Neural cell (in vitro differentiated cells): ENCODE results near the gene DUOX1. TPM values are rescaled to one million over a fixed set of nuclear protein-coding genes. Genes with fewer than 3 reads are reported as not detected.

Experiments
- H2AFZ ChIP-seq: fragments of 200-600, 300-800 bp; sonication (generic), shearing (Covaris generic); 2 replicates; pipeline ENCODE4 v1.6.0; 2014; ENCODE audit warnings: low read depth, mild to moderate bottlenecking, antibody characterized with exemption, low read length, moderate library complexity
- H3F3A ChIP-seq: fragments of 200-600 bp; shearing (Covaris generic); 2 replicates; pipeline ENCODE4 v1.6.1; 2016; ENCODE audit warnings: mild to moderate bottlenecking, moderate library complexity, mixed read lengths, antibody characterized with exemption, low read length; ENCODE audit not compliant: insufficient read depth, poor library complexity, severe bottlenecking
- H3K27ac ChIP-seq: fragments of 200-600, 300-800 bp; sonication (generic), shearing (Covaris generic); 2 replicates; pipeline ENCODE4 v1.5.1; 2014; ENCODE audit warnings: mild to moderate bottlenecking, low read length, moderate library complexity
- H3K27me3 ChIP-seq: fragments of 300-800, 200-600 bp; sonication (generic), shearing (Covaris generic); 2 replicates; pipeline ENCODE4 v1.6.0; 2014; ENCODE audit warnings: mild to moderate bottlenecking, low read depth, low read length, moderate library complexity; ENCODE audit not compliant: insufficient read depth
- H3K36me3 ChIP-seq: fragments of 300-800, 200-600 bp; sonication (generic), shearing (Covaris generic); 2 replicates; pipeline ENCODE4 v1.5.1; 2014; ENCODE audit warnings: mild to moderate bottlenecking, antibody characterized with exemption, low read length, moderate library complexity; ENCODE audit not compliant: insufficient read depth
- H3K4me2 ChIP-seq: fragments of 300-800, 200-600 bp; sonication (generic), shearing (Covaris generic); 2 replicates; pipeline ENCODE4 v1.6.0; 2014; ENCODE audit warnings: mild to moderate bottlenecking, low read length
- H3K4me3 ChIP-seq: fragments of 300-800, 200-600 bp; sonication (generic), shearing (Covaris generic); 2 replicates; pipeline ENCODE4 v1.5.1; 2014; ENCODE audit warnings: mild to moderate bottlenecking, low read length, moderate library complexity
- H3K79me2 ChIP-seq: fragments of 200-600 bp; shearing (Covaris generic); replicated peaks from 2 replicates; pipeline ENCODE4 v1.6.0; 2014; ENCODE audit warnings: mild to moderate bottlenecking, low read length, moderate library complexity; ENCODE audit not compliant: insufficient read depth
- H3K9ac ChIP-seq: fragments of 300-800, 200-600 bp; sonication (generic), shearing (Covaris generic); 2 replicates; pipeline ENCODE4 v1.6.1; 2016; ENCODE audit warnings: mild to moderate bottlenecking, low read length, mixed read lengths
- H3K9me2 ChIP-seq: fragments of 200-600 bp; shearing (Covaris generic); 2 replicates; pipeline ENCODE4 v1.6.1; 2016; ENCODE audit warnings: mild to moderate bottlenecking, low read length, mixed read lengths; ENCODE audit not compliant: insufficient read depth
- H3K9me3 ChIP-seq: fragments of 200-600, 300-800 bp; sonication (generic), shearing (Covaris generic); 2 replicates; pipeline ENCODE4 v1.6.1; 2016; ENCODE audit warnings: mild to moderate bottlenecking, mixed run types, low read length, moderate library complexity, mixed read lengths
- H4K20me1 ChIP-seq: fragments of 200-600 bp; shearing (Covaris generic); 2 replicates; pipeline ENCODE4 v1.6.1; 2016; ENCODE audit warnings: mild to moderate bottlenecking, mixed run types; ENCODE audit not compliant: insufficient read depth
- CTCF ChIP-seq: fragments of 450-650 bp; IDR thresholded peaks from 2 replicates; pipeline ENCODE4 v1.5.1; 2014; ENCODE audit warnings: antibody characterized with exemption, mild to moderate bottlenecking, moderate library complexity; ENCODE audit not compliant: poor library complexity, severe bottlenecking
- EP300 ChIP-seq: fragments of 450-650 bp; conservative IDR thresholded peaks from 2 replicates; pipeline ENCODE4 v1.6.1; 2014; ENCODE audit warnings: antibody characterized with exemption, mild to moderate bottlenecking, moderate library complexity; ENCODE audit not compliant: poor library complexity, severe bottlenecking
- EZH2 ChIP-seq: fragments of 200-600, 300-800 bp; shearing (Covaris generic), sonication (generic); IDR thresholded peaks from 2 replicates; pipeline ENCODE4 v1.6.1; 2014; ENCODE audit warnings: antibody characterized with exemption, low read length, borderline replicate concordance, mild to moderate bottlenecking; ENCODE audit not compliant: insufficient read depth, poor library complexity, severe bottlenecking
- MXI1 ChIP-seq: fragments of 450-650 bp; conservative IDR thresholded peaks from 2 replicates; pipeline ENCODE4 v1.6.1; 2014; ENCODE audit warnings: antibody characterized with exemption, mild to moderate bottlenecking; ENCODE audit not compliant: poor library complexity, severe bottlenecking
- POLR2AphosphoS5 ChIP-seq: IDR thresholded peaks from 2 replicates; pipeline ENCODE4 v1.6.1; 2012
- RAD21 ChIP-seq: fragments of 450-650 bp; conservative IDR thresholded peaks from 2 replicates; pipeline ENCODE4 v1.6.1; 2014; ENCODE audit warnings: antibody characterized with exemption, mild to moderate bottlenecking, moderate library complexity
- REST ChIP-seq: IDR thresholded peaks from 2 replicates; pipeline ENCODE4 v1.6.1; 2012; ENCODE audit warnings: borderline replicate concordance
- SMC3 ChIP-seq: fragments of 450-650 bp; conservative IDR thresholded peaks from 2 replicates; pipeline ENCODE4 v1.6.1; 2014; ENCODE audit warnings: antibody characterized with exemption, mild to moderate bottlenecking, moderate library complexity; ENCODE audit not compliant: poor library complexity
- TAF1 ChIP-seq: IDR thresholded peaks from 2 replicates; pipeline ENCODE4 v1.6.1; 2012; ENCODE audit warnings: low read depth
- polyA plus RNA-seq: library from polyadenylated mRNA; depleted of rRNA; stranded (reverse); fragments of >200 nt; gene quantifications from 2 replicates; pipeline ENCODE4 v1.2.3, GENCODE V29; 2014

The DUOX1 gene
- polyA plus RNA-seq, 1 donor from 2014 or later, result not detected

- Histone ChIP-seq H2AFZ (peak overlapping the region; percentile 90), H3K4me2 (peak overlapping the region; percentile 60), H3K27ac (peak overlapping the region; percentile 99), H3K79me2 (no peaks in the 10 kb centered on the region), H3K9ac (peak overlapping the region; percentile 91), H3K4me3 (peak overlapping the region; percentile 75), H3K36me3 (no peaks in the 10 kb centered on the region), H3K27me3 (no peaks in the 10 kb centered on the region), H3K9me2 (no peaks in the 10 kb centered on the region), H3K9me3 (no peaks in the 10 kb centered on the region), H4K20me1 (no peaks in the 10 kb centered on the region), H3F3A (peaks cover 17% of the 10 kb centered on the region)
- no peak for TF ChIP-seq SMC3
- TF ChIP-seq EP300, result no peak
- TF ChIP-seq CTCF, result no peak
- peak; percentile 62 for TF ChIP-seq TAF1
Measured at GRCh38 chr15:45200799-45201556, 71.2 kb downstream of the DUOX1 start.

- no peaks in the 10 kb centered on the region for H3K9me2 ChIP-seq
- no peak for TF ChIP-seq EZH2
- TF ChIP-seq RAD21, result no peak
- TF ChIP-seq CTCF, result no peak
- no peak for TF ChIP-seq TAF1
- no peak for TF ChIP-seq REST
- TF ChIP-seq EP300, result no peak
- no peak for TF ChIP-seq MXI1
- no peak for TF ChIP-seq SMC3
- no peak for TF ChIP-seq POLR2AphosphoS5
- peak overlapping the region; percentile 22 for H3K4me2 ChIP-seq
- no peaks in the 10 kb centered on the region for H3K79me2 ChIP-seq
- H3K9ac ChIP-seq, result peak overlapping the region; percentile 91
- no peaks in the 10 kb centered on the region for H3K27me3 ChIP-seq
- H3K36me3 ChIP-seq, result no peaks in the 10 kb centered on the region
- peak overlapping the region; percentile 90 for H2AFZ ChIP-seq
- H3K9me3 ChIP-seq, result no peaks in the 10 kb centered on the region
- H4K20me1 ChIP-seq, result no peaks in the 10 kb centered on the region
- peak overlapping the region; percentile 99 for H3K27ac ChIP-seq
- H3F3A ChIP-seq, result peaks cover 17% of the 10 kb centered on the region
- peak overlapping the region; percentile 75 for H3K4me3 ChIP-seq
Measured at GRCh38 chr15:45201557-45201859, 71.7 kb downstream of the DUOX1 start.
